Astrocyte (in vitro differentiated cells and primary cell): ENCODE measurements around the gene ATP11A. TPM values are rescaled to one million over a fixed set of nuclear protein-coding genes. Genes with fewer than 3 reads are reported as not detected.

Experiments
- DNase-seq: peaks from one replicate; pipeline ENCODE4 v3.0.0-alpha.2; 2010; ENCODE audit warnings: low read depth
- FAIRE-seq: peaks from 2 replicates; lab custom pipeline; 2011; peaks lifted over from hg19 to GRCh38; lab: Jason Lieb, UNC
- H2AFZ ChIP-seq: 2 replicates; pipeline ENCODE4 v1.6.0; 2012; ENCODE audit warnings: low read depth, low read length, inconsistent platforms
- H3K27ac ChIP-seq: 2 replicates; pipeline ENCODE4 v1.5.1; 2011; ENCODE audit warnings: low read depth, low read length, inconsistent platforms
- H3K27me3 ChIP-seq: 2 replicates; pipeline ENCODE4 v1.6.0; 2011; ENCODE audit warnings: low read length, inconsistent platforms; ENCODE audit not compliant: insufficient read depth
- H3K36me3 ChIP-seq: 2 replicates; pipeline ENCODE4 v1.5.1; 2011; ENCODE audit warnings: low read length, inconsistent platforms; ENCODE audit not compliant: insufficient read depth
- H3K4me1 ChIP-seq: 2 replicates; pipeline ENCODE4 v1.5.1; 2011; ENCODE audit warnings: low read length, inconsistent platforms; ENCODE audit not compliant: insufficient read depth
- H3K4me2 ChIP-seq: 2 replicates; pipeline ENCODE4 v1.6.0; 2012; ENCODE audit warnings: low read length, inconsistent platforms
- H3K4me3 ChIP-seq: 2 replicates; pipeline ENCODE4 v1.5.1; 2011; ENCODE audit warnings: low read depth, mild to moderate bottlenecking, low read length, inconsistent platforms; ENCODE audit not compliant: insufficient read depth
- H3K79me2 ChIP-seq: 2 replicates; pipeline ENCODE4 v1.6.0; 2012; ENCODE audit warnings: mild to moderate bottlenecking, low read length, inconsistent platforms; ENCODE audit not compliant: insufficient read depth
- H3K9ac ChIP-seq: 2 replicates; pipeline ENCODE4 v1.6.0; 2012; ENCODE audit warnings: mild to moderate bottlenecking, low read length, inconsistent platforms
- H3K9me3 ChIP-seq: 2 replicates; pipeline ENCODE4 v1.5.1; 2012; ENCODE audit warnings: low read depth, mild to moderate bottlenecking, low read length, inconsistent platforms; ENCODE audit not compliant: insufficient read depth
- H4K20me1 ChIP-seq: 2 replicates; pipeline ENCODE4 v1.6.0; 2012; ENCODE audit warnings: low read length, inconsistent platforms; ENCODE audit not compliant: insufficient read depth
- H3K27ac Mint-ChIP-seq: one replicate; pipeline ENCODE4 v1.8.0; 2021; ENCODE audit warnings: mild to moderate bottlenecking, mixed read lengths; ENCODE audit not compliant: unreplicated experiment
- H3K27me3 Mint-ChIP-seq: one replicate; pipeline ENCODE4 v1.8.0; 2021; ENCODE audit warnings: low read depth, mixed read lengths; ENCODE audit not compliant: unreplicated experiment
- H3K36me3 Mint-ChIP-seq: one replicate; pipeline ENCODE4 v1.8.0; 2021; ENCODE audit warnings: low read depth, mixed read lengths; ENCODE audit not compliant: unreplicated experiment
- H3K4me1 Mint-ChIP-seq: one replicate; pipeline ENCODE4 v1.8.0; 2021; ENCODE audit warnings: low read depth, mixed read lengths; ENCODE audit not compliant: unreplicated experiment
- H3K4me3 Mint-ChIP-seq: one replicate; pipeline ENCODE4 v1.8.0; 2021; ENCODE audit warnings: mild to moderate bottlenecking, moderate library complexity, mixed read lengths; ENCODE audit not compliant: unreplicated experiment
- H3K9me3 Mint-ChIP-seq: one replicate; pipeline ENCODE4 v1.8.0; 2021; ENCODE audit warnings: mild to moderate bottlenecking, mixed read lengths; ENCODE audit not compliant: unreplicated experiment
- EZH2 ChIP-seq: IDR thresholded peaks from 2 replicates; pipeline ENCODE4 v1.6.1; 2012; ENCODE audit warnings: mild to moderate bottlenecking, low read length, inconsistent platforms; ENCODE audit not compliant: insufficient read depth
- total RNA-seq: library from RNA; stranded (reverse); gene quantifications from 2 replicates; pipeline ENCODE4 v1.2.1, GENCODE V29; 2021
- TF ChIP-seq, protein P1 (sequence below): IDR thresholded peaks from 2 replicates; pipeline ENCODE4 v1.5.1; 2011; ENCODE audit warnings: low read depth, mild to moderate bottlenecking, inconsistent platforms, low read length, moderate library complexity; ENCODE audit not compliant: insufficient read depth

Gene ATP11A
- total RNA-seq, 1 donor from 2014 or later: 38.9 TPM

DNA sequence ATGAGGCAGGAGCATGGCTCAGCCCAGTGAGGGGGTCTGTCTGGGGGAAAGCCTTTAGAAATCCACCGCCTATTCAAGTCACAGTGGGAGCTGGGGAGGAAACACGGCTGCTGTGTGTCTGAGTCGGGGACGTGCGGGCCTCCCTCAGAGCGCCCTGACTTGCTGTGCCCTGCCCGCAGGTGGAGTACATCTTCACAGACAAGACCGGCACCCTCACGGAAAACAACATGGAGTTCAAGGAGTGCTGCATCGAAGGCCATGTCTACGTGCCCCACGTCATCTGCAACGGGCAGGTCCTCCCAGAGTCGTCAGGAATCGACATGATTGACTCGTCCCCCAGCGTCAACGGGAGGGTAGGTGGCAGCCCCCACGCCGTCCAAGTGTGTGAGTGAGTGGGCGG is 141.4 kb downstream of the ATP11A start:
- DNase-seq: no peak
- Mint-ChIP-seq H3K4me3 (no peak overlapping the region), H3K27me3 (no peaks in the 10 kb centered on the region), H3K9me3 (no peaks in the 10 kb centered on the region), H3K27ac (no peak overlapping the region), H3K4me1 (peaks cover 13% of the 10 kb centered on the region), H3K36me3 (peaks cover 33% of the 10 kb centered on the region)
- H3K4me2 ChIP-seq: no peak overlapping the region
- FAIRE-seq: no peak
- H3K9me3 ChIP-seq: no peaks in the 10 kb centered on the region
- no peak overlapping the region for H2AFZ ChIP-seq
- TF ChIP-seq EZH2: no peak
- TF ChIP-seq, protein P1, sequence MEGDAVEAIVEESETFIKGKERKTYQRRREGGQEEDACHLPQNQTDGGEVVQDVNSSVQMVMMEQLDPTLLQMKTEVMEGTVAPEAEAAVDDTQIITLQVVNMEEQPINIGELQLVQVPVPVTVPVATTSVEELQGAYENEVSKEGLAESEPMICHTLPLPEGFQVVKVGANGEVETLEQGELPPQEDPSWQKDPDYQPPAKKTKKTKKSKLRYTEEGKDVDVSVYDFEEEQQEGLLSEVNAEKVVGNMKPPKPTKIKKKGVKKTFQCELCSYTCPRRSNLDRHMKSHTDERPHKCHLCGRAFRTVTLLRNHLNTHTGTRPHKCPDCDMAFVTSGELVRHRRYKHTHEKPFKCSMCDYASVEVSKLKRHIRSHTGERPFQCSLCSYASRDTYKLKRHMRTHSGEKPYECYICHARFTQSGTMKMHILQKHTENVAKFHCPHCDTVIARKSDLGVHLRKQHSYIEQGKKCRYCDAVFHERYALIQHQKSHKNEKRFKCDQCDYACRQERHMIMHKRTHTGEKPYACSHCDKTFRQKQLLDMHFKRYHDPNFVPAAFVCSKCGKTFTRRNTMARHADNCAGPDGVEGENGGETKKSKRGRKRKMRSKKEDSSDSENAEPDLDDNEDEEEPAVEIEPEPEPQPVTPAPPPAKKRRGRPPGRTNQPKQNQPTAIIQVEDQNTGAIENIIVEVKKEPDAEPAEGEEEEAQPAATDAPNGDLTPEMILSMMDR: no peak
- H3K27me3 ChIP-seq: no peaks in the 10 kb centered on the region
- H3K79me2 ChIP-seq: no peaks in the 10 kb centered on the region
- H3K9ac ChIP-seq: no peak overlapping the region
- no peaks in the 10 kb centered on the region for H3K36me3 ChIP-seq
- no peak overlapping the region for H3K4me3 ChIP-seq
- H4K20me1 ChIP-seq: no peaks in the 10 kb centered on the region
- no peak overlapping the region for H3K27ac ChIP-seq
- no peaks in the 10 kb centered on the region for H3K4me1 ChIP-seq

- FAIRE-seq (no peak), DNase-seq (no peak)
- Histone ChIP-seq H3K79me2 (no peaks in the 10 kb centered on the region), H3K4me1 (no peaks in the 10 kb centered on the region), H3K27ac (no peak overlapping the region), H4K20me1 (no peaks in the 10 kb centered on the region), H3K4me2 (no peak overlapping the region), H2AFZ (no peak overlapping the region), H3K36me3 (no peaks in the 10 kb centered on the region), H3K27me3 (no peaks in the 10 kb centered on the region), H3K9ac (no peak overlapping the region), H3K4me3 (no peak overlapping the region), H3K9me3 (no peaks in the 10 kb centered on the region)
- Mint-ChIP-seq H3K9me3 (no peaks in the 10 kb centered on the region), H3K36me3 (peaks cover 31% of the 10 kb centered on the region), H3K27me3 (no peaks in the 10 kb centered on the region), H3K4me1 (peaks cover 13% of the 10 kb centered on the region), H3K27ac (no peak overlapping the region), H3K4me3 (no peak overlapping the region)
- TF ChIP-seq EZH2: no peak
- TF ChIP-seq, protein P1: no peak
Observed at GRCh38 chr13:112831801-112832200, 142.0 kb downstream of the ATP11A start.

DNA sequence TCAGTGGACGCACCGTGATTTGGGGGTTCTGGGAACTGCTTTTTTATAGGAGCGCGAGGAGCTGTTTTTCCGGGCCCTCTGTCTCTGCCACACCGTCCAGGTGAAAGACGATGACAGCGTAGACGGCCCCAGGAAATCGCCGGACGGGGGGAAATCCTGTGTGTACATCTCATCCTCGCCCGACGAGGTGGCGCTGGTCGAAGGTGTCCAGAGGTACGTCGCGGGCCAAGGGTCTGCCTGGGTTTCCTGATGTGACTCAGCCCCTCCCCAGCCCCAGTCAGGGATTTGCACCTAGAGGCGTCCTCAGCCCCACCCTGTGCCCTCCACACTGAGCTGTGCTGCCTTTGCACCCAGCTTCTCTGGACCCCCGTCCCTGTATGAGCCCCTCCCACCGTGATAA is 143.0 kb downstream of the ATP11A start:
- no peak overlapping the region for H3K9ac ChIP-seq
- peaks cover 35% of the 10 kb centered on the region for H3K36me3 Mint-ChIP-seq
- TF ChIP-seq, protein P1: no peak
- TF ChIP-seq EZH2: no peak
- no peaks in the 10 kb centered on the region for H3K36me3 ChIP-seq
- no peak overlapping the region for H3K27ac ChIP-seq
- no peaks in the 10 kb centered on the region for H3K9me3 ChIP-seq
- no peaks in the 10 kb centered on the region for H3K27me3 ChIP-seq
- no peaks in the 10 kb centered on the region for H3K79me2 ChIP-seq
- peaks cover 13% of the 10 kb centered on the region for H3K4me1 Mint-ChIP-seq
- no peaks in the 10 kb centered on the region for H3K9me3 Mint-ChIP-seq
- no peak overlapping the region for H3K4me3 Mint-ChIP-seq
- H3K4me3 ChIP-seq: no peak overlapping the region
- H3K4me1 ChIP-seq: no peaks in the 10 kb centered on the region
- no peak overlapping the region for H3K4me2 ChIP-seq
- FAIRE-seq (no peak), DNase-seq (no peak)
- no peaks in the 10 kb centered on the region for H4K20me1 ChIP-seq
- H3K27ac Mint-ChIP-seq: peak overlapping the region; percentile 91
- no peaks in the 10 kb centered on the region for H3K27me3 Mint-ChIP-seq
- no peak overlapping the region for H2AFZ ChIP-seq
